GM13976 (cell line): ENCODE measurements around the gene CHURC1.

Source experiments
- DNase-seq: peaks from one replicate; pipeline ENCODE4 v3.0.0; 2012; ENCODE audit warnings: low spot score
- CTCF ChIP-seq: IDR thresholded peaks from 2 replicates; pipeline ENCODE4 v1.5.1; 2012; ENCODE audit warnings: borderline replicate concordance, mild to moderate bottlenecking; ENCODE audit not compliant: insufficient read depth; ENCODE audit errors: extremely low read depth, missing control alignments, control extremely low read depth
- in situ Hi-C: fragments of 300-500 bp; cut with MboI; formaldehyde crosslinking; loops from one replicate; pipeline ENCODE4 v1.12.0; 2022; ENCODE audit warnings: low sequenced_read_pairs, mixed read lengths, inconsistent platforms; ENCODE audit not compliant: unreplicated experiment

CHURC1 gene

GRCh38 chr14:64914237-64915028 is at the start of gene CHURC1:
Gene CHURC1, plus strand, starts transcription at chr14:64914455. Its CDS starts 41 bp downstream, at chr14:64914496.
- in situ Hi-C loops, result no loop called here
- no peak for TF ChIP-seq CTCF
- peak; percentile 91 for DNase-seq

GRCh38 chr14:64865109-64865508 is 49.1 kb upstream of the CHURC1 start:
- TF ChIP-seq CTCF, result no peak
- no peak for DNase-seq
- in situ Hi-C loops, result no loop called here

- no peak for DNase-seq
- TF ChIP-seq CTCF, result no peak
- in situ Hi-C loops, result no loop called here
Observed at GRCh38 chr14:64865992-64866391, 48.3 kb upstream of the CHURC1 start.

- in situ Hi-C loops, result no loop called here
- DNase-seq, result no peak
- no peak for TF ChIP-seq CTCF
Observed at GRCh38 chr14:64867182-64867581, 47.1 kb upstream of the CHURC1 start.

GRCh38 chr14:64868379-64868778 is 45.9 kb upstream of the CHURC1 start:
- TF ChIP-seq CTCF, result no peak
- in situ Hi-C loops, result no loop called here
- DNase-seq, result no peak

- no peak for TF ChIP-seq CTCF
- no peak for DNase-seq
- in situ Hi-C loops, result no loop called here
Observed at GRCh38 chr14:64868841-64869240, 45.4 kb upstream of the CHURC1 start.

GRCh38 chr14:64870160-64870559 is 44.1 kb upstream of the CHURC1 start:
- in situ Hi-C loops, result no loop called here
- TF ChIP-seq CTCF, result no peak
- DNase-seq, result no peak
